ENCODE results near the gene PTPN11.
"Not testable (repeated sequence)": the region's sequence is repeated elsewhere in the genome, so short reads cannot be mapped to it uniquely, and the experiment has no call there.

Gene PTPN11

GRCh38 chr12:112518365-112518735 is 99.6 kb downstream of the PTPN11 start:
- DNase-seq: no peak

- not testable (repeated sequence) for DNase-seq
These were observed 101.1 kb downstream of the PTPN11 start for GRCh38 chr12:112519841-112520340.

- no peak for DNase-seq
These were observed 105.1 kb downstream of the PTPN11 start for GRCh38 chr12:112523856-112524255.

GRCh38 chr12:112524269-112524668 is 105.5 kb downstream of the PTPN11 start:
- no peak for DNase-seq

- DNase-seq: no peak
These were observed 106.1 kb downstream of the PTPN11 start for GRCh38 chr12:112524676-112525425.

- DNase-seq: no peak
These were observed 106.7 kb downstream of the PTPN11 start for GRCh38 chr12:112525426-112525809.

GRCh38 chr12:112527082-112527481 is 108.3 kb downstream of the PTPN11 start:
- DNase-seq: no peak

GRCh38 chr12:112527501-112527900 is 108.8 kb downstream of the PTPN11 start:
- DNase-seq: no peak

GRCh38 chr12:112528521-112528920 is 109.8 kb downstream of the PTPN11 start:
- no peak for DNase-seq

- no peak for DNase-seq
These were observed 112.2 kb downstream of the PTPN11 start for GRCh38 chr12:112530941-112531340.

GRCh38 chr12:112532106-112532505 is 113.4 kb downstream of the PTPN11 start:
- no peak for DNase-seq

- no peak for DNase-seq
These were observed 114.8 kb downstream of the PTPN11 start for GRCh38 chr12:112533528-112533927.

- no peak for DNase-seq
These were observed 116.3 kb downstream of the PTPN11 start for GRCh38 chr12:112535017-112535416.

GRCh38 chr12:112535637-112536366 is 117.1 kb downstream of the PTPN11 start:
- DNase-seq: no peak

GRCh38 chr12:112536367-112536730 is 117.6 kb downstream of the PTPN11 start:
- no peak for DNase-seq

GRCh38 chr12:112537710-112538396 is 119.1 kb downstream of the PTPN11 start:
- DNase-seq: peak; percentile 37

GRCh38 chr12:112538740-112539139 is 120.0 kb downstream of the PTPN11 start:
- no peak for DNase-seq

- no peak for DNase-seq
These were observed 120.5 kb downstream of the PTPN11 start for GRCh38 chr12:112539221-112539620.

GRCh38 chr12:112540021-112540420 is 121.3 kb downstream of the PTPN11 start:
- DNase-seq: no peak

GRCh38 chr12:112543751-112544150 is 125.0 kb downstream of the PTPN11 start:
- DNase-seq: no peak

- DNase-seq: no peak
These were observed 127.6 kb downstream of the PTPN11 start for GRCh38 chr12:112546339-112546738.

- DNase-seq: no peak
These were observed 128.2 kb downstream of the PTPN11 start for GRCh38 chr12:112546996-112547395.

- no peak for DNase-seq
These were observed 130.3 kb downstream of the PTPN11 start for GRCh38 chr12:112549031-112549430.

GRCh38 chr12:112551681-112552080 is 132.9 kb downstream of the PTPN11 start:
- DNase-seq: no peak

All from NCI-H2029 (cell line).